ENCODE measurements around the gene GAL3ST3. TPM values are rescaled to one million over a fixed set of nuclear protein-coding genes. Genes with fewer than 3 reads are reported as not detected.
A peak's percentile ranks its signal among the peaks of the same experiment; 100 is the strongest.

Gene GAL3ST3
- total RNA-seq, 1 donor, result not detected

GRCh38 chr11:66077927-66078326 lies 29.0 kb upstream of the GAL3ST3 start:
- no peak overlapping the region for H3K4me3 ChIP-seq (ENCODE audit: insufficient read depth, low read length)
- no peak for DNase-seq (ENCODE audit: insufficient read length, low spot score, missing footprints)
- H3K79me2 ChIP-seq (ENCODE audit: insufficient read depth, low read length), result peaks cover 88% of the 10 kb centered on the region
- H3K4me1 ChIP-seq (ENCODE audit: insufficient read depth, low read length), result peaks cover 30% of the 10 kb centered on the region
- peaks cover 22% of the 10 kb centered on the region for H3K36me3 ChIP-seq (ENCODE audit: insufficient read depth, low read length)
- H2AFZ ChIP-seq (ENCODE audit: low read length), result no peak overlapping the region
- peaks cover 11% of the 10 kb centered on the region for H4K20me1 ChIP-seq (ENCODE audit: insufficient read depth, low read length)
- no peak overlapping the region for H3K4me2 ChIP-seq (ENCODE audit: insufficient read depth, low read length)
- no peaks in the 10 kb centered on the region for H3K9me3 ChIP-seq (ENCODE audit: low read depth, low read length)
- TF ChIP-seq CTCF (IDR thresholded peaks at IDR 0.05; ENCODE audit: extremely low read depth, low read depth, low read length), result no peak
- H3K27ac ChIP-seq (ENCODE audit: low read depth, low read length), result no peak overlapping the region
- no peaks in the 10 kb centered on the region for H3K27me3 ChIP-seq (ENCODE audit: insufficient read depth, low read length)

DNA sequence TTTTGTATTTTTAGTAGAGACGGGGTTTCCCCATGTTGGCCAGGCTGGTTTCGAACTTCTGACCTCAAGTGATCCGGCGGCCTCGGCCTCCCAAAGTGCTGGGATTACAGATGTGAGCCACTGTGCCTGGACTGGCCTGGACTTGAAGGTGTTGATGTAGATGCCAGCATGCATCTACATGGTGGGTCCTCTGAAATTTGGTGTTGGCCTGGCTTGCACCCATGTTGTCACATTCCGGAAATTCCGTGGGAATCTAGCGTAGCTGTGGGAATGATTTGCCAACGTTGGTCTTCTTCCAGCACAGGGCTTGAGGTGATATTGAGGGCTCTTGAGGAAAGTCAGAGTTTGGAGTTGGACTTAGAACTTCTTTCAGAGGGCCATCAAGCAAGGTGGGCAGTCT lies 27.6 kb upstream of the GAL3ST3 start:
- Histone ChIP-seq H3K36me3 (ENCODE audit: insufficient read depth, low read length) (peaks cover 22% of the 10 kb centered on the region), H3K4me1 (ENCODE audit: insufficient read depth, low read length) (peaks cover 25% of the 10 kb centered on the region), H3K27me3 (ENCODE audit: insufficient read depth, low read length) (no peaks in the 10 kb centered on the region), H3K9me3 (ENCODE audit: low read depth, low read length) (no peaks in the 10 kb centered on the region), H4K20me1 (ENCODE audit: insufficient read depth, low read length) (peaks cover 12% of the 10 kb centered on the region), H3K4me2 (ENCODE audit: insufficient read depth, low read length) (no peak overlapping the region), H3K4me3 (ENCODE audit: insufficient read depth, low read length) (no peak overlapping the region), H3K27ac (ENCODE audit: low read depth, low read length) (no peak overlapping the region), H3K79me2 (ENCODE audit: insufficient read depth, low read length) (peaks cover 89% of the 10 kb centered on the region), H2AFZ (ENCODE audit: low read length) (no peak overlapping the region)
- no peak for TF ChIP-seq CTCF (IDR thresholded peaks at IDR 0.05; ENCODE audit: extremely low read depth, low read depth, low read length)
- DNase-seq (ENCODE audit: insufficient read length, low spot score, missing footprints), result peak; percentile 47

GRCh38 chr11:66075273-66075672 lies 26.3 kb upstream of the GAL3ST3 start:
- TF ChIP-seq CTCF (IDR thresholded peaks at IDR 0.05; ENCODE audit: extremely low read depth, low read depth, low read length), result no peak
- Histone ChIP-seq H3K4me1 (ENCODE audit: insufficient read depth, low read length) (peaks cover 12% of the 10 kb centered on the region), H3K27me3 (ENCODE audit: insufficient read depth, low read length) (no peaks in the 10 kb centered on the region), H3K4me3 (ENCODE audit: insufficient read depth, low read length) (no peak overlapping the region), H3K79me2 (ENCODE audit: insufficient read depth, low read length) (peaks cover 89% of the 10 kb centered on the region), H4K20me1 (ENCODE audit: insufficient read depth, low read length) (peaks cover 14% of the 10 kb centered on the region), H3K27ac (ENCODE audit: low read depth, low read length) (no peak overlapping the region), H3K9me3 (ENCODE audit: low read depth, low read length) (no peaks in the 10 kb centered on the region), H3K36me3 (ENCODE audit: insufficient read depth, low read length) (peaks cover 22% of the 10 kb centered on the region), H3K4me2 (ENCODE audit: insufficient read depth, low read length) (no peak overlapping the region), H2AFZ (ENCODE audit: low read length) (no peak overlapping the region)
- DNase-seq (ENCODE audit: insufficient read length, low spot score, missing footprints), result no peak

- H2AFZ ChIP-seq (ENCODE audit: low read length), result no peak overlapping the region
- peaks cover 19% of the 10 kb centered on the region for H3K4me1 ChIP-seq (ENCODE audit: insufficient read depth, low read length)
These were observed 24.7 kb upstream of the GAL3ST3 start for GRCh38 chr11:66073669-66074068.

More at GRCh38 chr11:66073669-66074068, 24.7 kb upstream of the GAL3ST3 start:
- no peaks in the 10 kb centered on the region for H3K27me3 ChIP-seq (ENCODE audit: insufficient read depth, low read length)
- no peak for TF ChIP-seq CTCF (IDR thresholded peaks at IDR 0.05; ENCODE audit: extremely low read depth, low read depth, low read length)
- DNase-seq (ENCODE audit: insufficient read length, low spot score, missing footprints), result no peak
- H3K9me3 ChIP-seq (ENCODE audit: low read depth, low read length), result no peaks in the 10 kb centered on the region
- H3K4me3 ChIP-seq (ENCODE audit: insufficient read depth, low read length), result no peak overlapping the region
- peaks cover 77% of the 10 kb centered on the region for H3K79me2 ChIP-seq (ENCODE audit: insufficient read depth, low read length)
- peaks cover 29% of the 10 kb centered on the region for H3K36me3 ChIP-seq (ENCODE audit: insufficient read depth, low read length)
- H3K4me2 ChIP-seq (ENCODE audit: insufficient read depth, low read length), result no peak overlapping the region
- no peak overlapping the region for H3K27ac ChIP-seq (ENCODE audit: low read depth, low read length)
- H4K20me1 ChIP-seq (ENCODE audit: insufficient read depth, low read length), result peaks cover 11% of the 10 kb centered on the region

Data from osteoblast (primary cell).